SU-DHL-6 (cell line): ENCODE results near the gene POC1B.

ENCODE experiments used
- H2AFZ ChIP-seq: fragments of 200-600 bp; sonication (generic); 2 replicates; pipeline ENCODE4 v1.6.1; 2014; ENCODE audit warnings: low read depth, mild to moderate bottlenecking, moderate library complexity, mixed read lengths, antibody characterized with exemption, low read length; ENCODE audit not compliant: severe bottlenecking
- H3F3A ChIP-seq: fragments of 200-600 bp; shearing (Covaris generic); 2 replicates; pipeline ENCODE4 v1.6.0; 2016; ENCODE audit warnings: antibody characterized with exemption, mild to moderate bottlenecking; ENCODE audit not compliant: insufficient read depth
- H3K27ac ChIP-seq: fragments of 200-600 bp; sonication (generic); 2 replicates; pipeline ENCODE4 v1.5.1; 2016; ENCODE audit warnings: low read depth, mild to moderate bottlenecking, low read length, moderate library complexity, mixed read lengths
- H3K27me3 ChIP-seq: fragments of 200-600 bp; sonication (generic), shearing (Covaris generic); 2 replicates; pipeline ENCODE4 v1.6.0; 2014; ENCODE audit warnings: mild to moderate bottlenecking, low read length
- H3K36me3 ChIP-seq: fragments of 200-600 bp; sonication (generic); 2 replicates; pipeline ENCODE4 v1.6.1; 2014; ENCODE audit warnings: mild to moderate bottlenecking, low read length, mixed read lengths
- H3K4me2 ChIP-seq: fragments of 300-600, 200-600 bp; shearing (Covaris generic), sonication (generic); 2 replicates; pipeline ENCODE4 v1.6.0; 2014; ENCODE audit warnings: low read length, low read depth, mild to moderate bottlenecking; ENCODE audit not compliant: poor library complexity, severe bottlenecking
- H3K4me3 ChIP-seq: fragments of 200-600 bp; sonication (generic); 2 replicates; pipeline ENCODE4 v1.5.1; 2014; ENCODE audit warnings: antibody characterized with exemption, low read length, mild to moderate bottlenecking, mixed read lengths; ENCODE audit not compliant: insufficient read depth, poor library complexity, severe bottlenecking
- H3K79me2 ChIP-seq: fragments of 200-600 bp; sonication (generic); 2 replicates; pipeline ENCODE4 v1.6.1; 2014; ENCODE audit warnings: mild to moderate bottlenecking, low read length, moderate library complexity; ENCODE audit not compliant: insufficient read depth
- H3K9ac ChIP-seq: fragments of 200-600 bp; sonication (generic); 2 replicates; pipeline ENCODE4 v1.7.0; 2014; ENCODE audit warnings: mild to moderate bottlenecking, low read length
- H3K9me2 ChIP-seq: fragments of 200-600 bp; sonication (generic); replicated peaks from 2 replicates; pipeline ENCODE4 v1.6.1; 2014; ENCODE audit warnings: low read length; ENCODE audit not compliant: insufficient read depth
- H3K9me3 ChIP-seq: fragments of 200-600 bp; sonication (generic); 2 replicates; pipeline ENCODE4 v1.6.1; 2014; ENCODE audit warnings: low read length, mixed read lengths; ENCODE audit not compliant: insufficient read depth
- H4K20me1 ChIP-seq: fragments of 200-600 bp; sonication (generic); 2 replicates; pipeline ENCODE4 v1.6.1; 2014; ENCODE audit warnings: low read depth, mild to moderate bottlenecking, antibody characterized with exemption, low read length, moderate library complexity, mixed read lengths
- CTCF ChIP-seq: fragments of 200-600 bp; sonication (generic); IDR thresholded peaks from one replicate; pipeline ENCODE4 v1.5.1; 2017; ENCODE audit warnings: antibody characterized with exemption, mild to moderate bottlenecking, low read length, moderate library complexity; ENCODE audit not compliant: insufficient read depth, poor library complexity, severe bottlenecking
- EZH2phosphoT487 ChIP-seq: fragments of 200-600 bp; sonication (generic), shearing (Covaris generic); conservative IDR thresholded peaks from 2 replicates; pipeline ENCODE4 v1.6.1; 2018; ENCODE audit warnings: mild to moderate bottlenecking, antibody characterized with exemption, low read length, moderate library complexity, mixed read lengths

POC1B gene

GRCh38 chr12:89416049-89416792 lies 109.6 kb downstream of the POC1B start:
- no peak for TF ChIP-seq CTCF
- TF ChIP-seq EZH2phosphoT487: no peak
- Histone ChIP-seq H3K79me2 (no peaks in the 10 kb centered on the region), H4K20me1 (no peaks in the 10 kb centered on the region), H3K9me3 (no peaks in the 10 kb centered on the region), H3K4me2 (no peak overlapping the region), H3K36me3 (no peaks in the 10 kb centered on the region), H3K9ac (no peak overlapping the region), H3K4me3 (no peak overlapping the region), H3K27ac (no peak overlapping the region), H3F3A (no peaks in the 10 kb centered on the region), H3K9me2 (no peaks in the 10 kb centered on the region), H3K27me3 (no peaks in the 10 kb centered on the region), H2AFZ (no peak overlapping the region)

DNA sequence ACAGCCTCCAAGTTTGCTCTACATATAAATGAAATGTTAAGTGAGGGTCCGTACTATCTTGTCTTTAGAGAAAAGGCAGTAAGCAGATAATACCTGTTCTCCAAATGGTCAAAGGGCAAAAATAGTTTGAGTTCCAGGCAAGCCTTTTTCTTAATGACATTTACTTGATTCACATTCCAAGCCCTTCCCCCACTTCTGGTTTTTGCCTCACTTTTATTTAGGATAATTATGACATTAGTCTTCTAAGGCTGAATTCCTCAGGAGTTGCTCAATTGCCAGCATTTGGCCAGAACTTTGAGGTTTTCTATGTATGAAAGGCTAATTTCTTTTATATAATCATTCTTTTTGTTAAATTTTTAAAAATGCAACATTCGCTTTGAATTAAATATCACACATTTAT lies 111.0 kb downstream of the POC1B start:
- Histone ChIP-seq H3K4me2 (no peak overlapping the region), H3F3A (no peaks in the 10 kb centered on the region), H3K36me3 (no peaks in the 10 kb centered on the region), H3K9me3 (no peaks in the 10 kb centered on the region), H3K27ac (no peak overlapping the region), H3K79me2 (no peaks in the 10 kb centered on the region), H3K9ac (no peak overlapping the region), H4K20me1 (no peaks in the 10 kb centered on the region), H2AFZ (no peak overlapping the region), H3K4me3 (no peak overlapping the region), H3K27me3 (no peaks in the 10 kb centered on the region), H3K9me2 (no peaks in the 10 kb centered on the region)
- TF ChIP-seq CTCF (no peak), EZH2phosphoT487 (no peak)

DNA sequence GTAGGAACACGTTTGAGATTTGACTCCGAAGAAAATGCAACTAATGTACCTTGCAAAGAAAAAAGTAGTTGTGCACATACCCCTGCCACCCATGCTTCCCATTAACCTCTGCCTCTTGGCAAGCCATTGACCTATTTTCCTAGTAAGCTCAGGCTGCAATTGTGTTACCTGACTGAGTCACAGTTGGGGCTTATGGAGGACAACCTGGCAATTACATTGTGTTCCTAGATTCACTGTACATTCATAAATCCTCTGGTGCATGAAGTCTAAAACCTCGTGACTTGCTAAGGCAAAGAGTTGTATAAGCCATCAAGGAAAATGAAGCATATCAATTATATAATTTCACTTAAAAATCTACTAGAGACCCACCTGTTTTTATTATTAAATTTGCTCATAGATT lies 111.5 kb downstream of the POC1B start:
- Histone ChIP-seq H3K9me2 (no peaks in the 10 kb centered on the region), H3K36me3 (no peaks in the 10 kb centered on the region), H3F3A (no peaks in the 10 kb centered on the region), H3K9me3 (no peaks in the 10 kb centered on the region), H3K9ac (no peak overlapping the region), H3K4me3 (no peak overlapping the region), H4K20me1 (no peaks in the 10 kb centered on the region), H3K27ac (no peak overlapping the region), H3K27me3 (no peaks in the 10 kb centered on the region), H3K79me2 (no peaks in the 10 kb centered on the region), H3K4me2 (no peak overlapping the region), H2AFZ (no peak overlapping the region)
- no peak for TF ChIP-seq EZH2phosphoT487
- TF ChIP-seq CTCF: no peak
